ENCODE data around the gene IMMP2L. TPM values are rescaled to one million over a fixed set of nuclear protein-coding genes. Genes with fewer than 3 reads are reported as not detected.

IMMP2L gene
- total and polyA plus RNA-seq, 2 of the 8 experiments (the other 6 are each of a cell fraction or from before 2014, with no cell fraction given): 2.3 to 10.1 TPM

DNA sequence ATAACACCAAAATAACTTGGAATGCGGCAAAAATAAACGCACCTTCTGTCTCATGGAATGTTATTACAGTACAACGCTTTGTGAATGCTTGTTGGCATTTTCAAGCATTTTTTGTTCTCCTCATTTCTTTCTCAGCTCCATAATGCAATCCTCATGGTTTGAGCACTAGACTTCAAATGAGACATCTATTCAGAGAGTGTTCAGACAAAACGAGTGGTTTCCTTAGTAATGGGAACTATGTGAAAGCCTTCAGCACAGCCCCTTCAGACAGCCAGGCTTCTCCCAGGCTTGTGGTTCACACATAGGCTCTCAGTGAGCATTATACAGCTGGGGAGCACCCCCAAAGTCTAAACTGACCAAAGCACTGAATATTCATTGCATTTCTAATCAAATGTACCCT lies 479.9 kb downstream of the IMMP2L start:
- H3K4me2 ChIP-seq (ENCODE audit: insufficient read depth in 1 of 2, low read depth in 2 of 2, low read length in 2 of 2): no peak overlapping the region
- no peaks in the 10 kb centered on the region for H3K23me2 ChIP-seq (ENCODE audit: low read depth, low read length)
- TF ChIP-seq E2F6 (IDR thresholded peaks at IDR 0.05): no peak
- no peak overlapping the region for H3K14ac ChIP-seq (ENCODE audit: insufficient read length)
- H3K27ac ChIP-seq (ENCODE audit: low read depth, low read length): no peak overlapping the region
- no peaks in the 10 kb centered on the region for H3K79me1 ChIP-seq (ENCODE audit: low read depth, low read length)
- no peak overlapping the region for H3K23ac ChIP-seq (ENCODE audit: insufficient read length)
- FAIRE-seq: no peak
- H3K9ac ChIP-seq (replicated peaks in 1 of 4; ENCODE audit: extremely low read depth in 1 of 4, low read depth in 3 of 4, low read length in 3 of 4): no peak overlapping the region
- ChIA-PET CTCF (ENCODE audit: partially characterized antibody) (interaction anchor here (1.3 kb wide), 1 partner anchor 10 kb away, joined by 8 read pairs; no protein-coding TSS in a partner anchor), POLR2A (ENCODE audit: partially characterized antibody) (no interaction called here)
- H2BK5ac ChIP-seq (ENCODE audit: low read depth, low read length): no peak overlapping the region
- H2BK12ac ChIP-seq (ENCODE audit: low read depth, low read length): no peak overlapping the region
- no peak overlapping the region for H3K4me3 ChIP-seq (ENCODE audit: extremely low read depth in 1 of 4, insufficient read depth in 2 of 4, low read depth in 3 of 4, low read length in 4 of 4)
- no peak overlapping the region for H4K91ac ChIP-seq (replicated peaks; ENCODE audit: insufficient read length, low read length)
- no peaks in the 10 kb centered on the region for H3K79me2 ChIP-seq (ENCODE audit: control insufficient read depth in 1 of 2, insufficient read depth in 2 of 2, low read length in 2 of 2)
- H2BK20ac ChIP-seq (ENCODE audit: low read length): no peak overlapping the region
- H3K4me1 ChIP-seq (replicated peaks in 1 of 4; ENCODE audit: control insufficient read depth in 3 of 4, insufficient read depth in 4 of 4, low read length in 3 of 4): peaks cover 0 to 9% (median 1%) of the 10 kb centered on the region in 4 experiments; a peak in 1 of 7 replicates
- DNase-seq (ENCODE audit: low read depth in 1 of 2, low spot score in 2 of 2): no peak
- no peaks in the 10 kb centered on the region for H3K27me3 ChIP-seq (replicated peaks in 1 of 4; ENCODE audit: control insufficient read depth in 3 of 4, extremely low read depth in 1 of 4, insufficient read depth in 3 of 4, low read length in 3 of 4)
- no peak overlapping the region for H3K56ac ChIP-seq (replicated peaks; ENCODE audit: insufficient read length, low read depth, low read length)
- H2AFZ ChIP-seq (ENCODE audit: low read length): no peak overlapping the region
- H3K4ac ChIP-seq (replicated peaks; ENCODE audit: insufficient read length, low read depth, low read length): no peak overlapping the region
- H2BK15ac ChIP-seq (ENCODE audit: low read length): no peak overlapping the region
- no peak overlapping the region for H2AK5ac ChIP-seq (ENCODE audit: low read depth, low read length)
- no peak overlapping the region for H4K8ac ChIP-seq (ENCODE audit: extremely low read depth, insufficient read depth, low read length)
- 58% methylated on average over 4 of the region's 4 CpGs; no CpG with 5 or more reads in 1 of the 2 experiments for WGBS, 2 experiments (ENCODE audit: extremely low coverage in 1 of 2, insufficient coverage in 1 of 2, insufficient read length in 1 of 2, insufficient replicate concordance in 2 of 2, low coverage in 1 of 2, low lambda C conversion rate in 2 of 2, missing lambda C conversion rate in 1 of 2)
- H4K5ac ChIP-seq (ENCODE audit: insufficient read length, low read depth, low read length): no peak overlapping the region
- no peak overlapping the region for H3K18ac ChIP-seq (ENCODE audit: extremely low read depth, low read length)
- H4K20me1 ChIP-seq (replicated peaks in 1 of 2; ENCODE audit: control insufficient read depth in 1 of 2, insufficient read depth in 2 of 2, low read length in 2 of 2): no peaks in the 10 kb centered on the region
- no peak overlapping the region for H2BK120ac ChIP-seq (replicated peaks; ENCODE audit: low read depth, low read length)
- no peaks in the 10 kb centered on the region for H3K9me3 ChIP-seq (ENCODE audit: insufficient read depth in 2 of 2, low read depth in 1 of 2, low read length in 1 of 2)
- H3K36me3 ChIP-seq (ENCODE audit: control insufficient read depth in 2 of 4, insufficient read depth in 4 of 4, low read length in 3 of 4): no peaks in the 10 kb centered on the region

Measured in H1 (cell line).